Neutrophil (primary cell): ENCODE measurements around the gene OSBPL2.

Experiments
- H3K27ac ChIP-seq: fragments of 200-600 bp; sonication (generic); 2 replicates; pipeline ENCODE4 v1.5.1; 2016; ENCODE audit warnings: mild to moderate bottlenecking, moderate library complexity
- H3K27me3 ChIP-seq: fragments of 200-600 bp; sonication (generic); 2 replicates; pipeline ENCODE4 v1.6.0; 2016; ENCODE audit warnings: mild to moderate bottlenecking
- H3K36me3 ChIP-seq: fragments of 200-600 bp; sonication (generic); 2 replicates; pipeline ENCODE4 v1.5.1; 2017
- H3K4me1 ChIP-seq, 2 experiments: fragments of 200-600 bp in 1 of 2; sonication (generic) in 1 of 2; 1 replicate in 1 of 2; 2 replicates in 1 of 2; pipeline versions ENCODE4 v1.5.1 to v1.6.1; 2013 to 2016; ENCODE audit warnings: low read depth in 1 of 2, low read length in 1 of 2, mild to moderate bottlenecking in 1 of 2, moderate library complexity in 1 of 2; ENCODE audit not compliant: control insufficient read depth in 1 of 2, insufficient read depth in 1 of 2
- H3K4me3 ChIP-seq, 2 experiments: fragments of 200-600 bp in 1 of 2; sonication (generic) in 1 of 2; 1 replicate in 1 of 2; 2 replicates in 1 of 2; pipeline ENCODE4 v1.5.1; 2013 to 2016; ENCODE audit warnings: low read depth in 1 of 2, low read length in 1 of 2, mild to moderate bottlenecking in 1 of 2, moderate library complexity in 1 of 2
- H3K9me3 ChIP-seq: fragments of 200-600 bp; sonication (generic); 2 replicates; pipeline ENCODE4 v1.5.1; 2016
- CTCF ChIP-seq: fragments of 200-600 bp; sonication (generic); IDR thresholded peaks from 2 replicates; pipeline ENCODE4 v1.5.1; 2016; ENCODE audit warnings: antibody characterized with exemption

Gene OSBPL2

GRCh38 chr20:62318400-62319345, 80.4 kb downstream of the OSBPL2 start:
- Histone ChIP-seq H3K27me3 (no peaks in the 10 kb centered on the region), H3K4me1 (no peaks in the 10 kb centered on the region), H3K4me3 (no peak overlapping the region), H3K27ac (no peak overlapping the region), H3K36me3 (no peaks in the 10 kb centered on the region), H3K9me3 (no peaks in the 10 kb centered on the region)
- no peak for TF ChIP-seq CTCF

DNA sequence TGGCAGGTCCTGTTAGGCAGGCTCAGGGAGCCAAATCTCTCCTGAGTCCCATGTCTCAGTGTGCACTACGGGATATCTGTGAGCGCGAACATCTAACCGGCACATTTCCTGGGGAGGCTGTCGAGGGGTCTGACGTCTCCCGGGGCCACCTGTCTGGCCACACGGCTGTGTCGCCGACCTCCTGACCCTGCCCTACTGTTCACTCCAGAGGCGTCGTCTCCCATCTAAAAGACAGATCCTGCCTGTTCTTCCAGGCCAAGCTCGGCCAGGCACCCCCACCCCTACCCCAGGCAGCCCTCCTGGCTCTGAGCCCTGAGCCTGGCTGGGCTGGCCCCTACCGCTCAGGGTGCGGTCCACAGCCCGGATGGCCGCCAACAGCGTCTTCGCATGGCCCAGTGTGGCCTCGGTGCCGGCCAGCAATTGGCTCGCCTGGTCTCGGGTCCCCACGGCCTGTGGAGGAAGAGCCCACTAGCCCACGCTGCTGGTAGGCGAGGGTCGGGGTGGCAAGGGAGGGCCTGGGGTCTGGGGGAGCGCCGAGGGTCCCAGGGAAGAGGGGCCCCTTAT, 81.1 kb downstream of the OSBPL2 start:
- H3K9me3 ChIP-seq = no peaks in the 10 kb centered on the region
- H3K4me1 ChIP-seq = no peaks in the 10 kb centered on the region
- H3K27ac ChIP-seq = no peak overlapping the region
- no peak for TF ChIP-seq CTCF
- no peaks in the 10 kb centered on the region for H3K27me3 ChIP-seq
- no peak overlapping the region for H3K4me3 ChIP-seq
- H3K36me3 ChIP-seq = no peaks in the 10 kb centered on the region

GRCh38 chr20:62320581-62321354, 82.4 kb downstream of the OSBPL2 start:
- Histone ChIP-seq H3K36me3 (no peaks in the 10 kb centered on the region), H3K4me1 (no peaks in the 10 kb centered on the region)
- TF ChIP-seq CTCF = no peak

DNA sequence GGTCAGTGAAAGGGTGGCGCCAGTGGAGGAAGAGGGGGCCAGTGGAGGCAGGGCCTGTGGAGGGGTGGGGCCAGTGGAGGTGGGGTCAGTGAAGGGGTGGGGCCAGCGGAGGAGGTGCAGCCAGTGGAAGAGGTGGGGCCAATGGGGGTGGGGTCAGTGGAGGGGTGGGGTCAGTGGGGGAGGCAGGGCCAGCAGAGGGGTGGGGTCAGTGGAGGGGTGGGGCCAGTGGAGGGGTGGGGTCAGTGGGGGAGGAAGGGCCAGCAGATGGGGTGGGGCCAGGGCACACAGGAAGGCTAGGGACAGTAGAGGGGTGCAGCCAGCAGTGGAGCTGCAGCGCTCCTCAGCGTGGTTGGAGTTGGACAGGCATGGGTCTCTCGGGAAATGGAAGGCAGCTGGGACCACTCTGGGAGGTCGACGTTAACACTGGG, 83.2 kb downstream of the OSBPL2 start:
- Histone ChIP-seq H3K4me3 (no peak overlapping the region), H3K9me3 (no peaks in the 10 kb centered on the region), H3K27me3 (no peaks in the 10 kb centered on the region), H3K27ac (no peak overlapping the region), H3K36me3 (no peaks in the 10 kb centered on the region), H3K4me1 (no peaks in the 10 kb centered on the region)
- no peak for TF ChIP-seq CTCF

More at GRCh38 chr20:62320581-62321354, 82.4 kb downstream of the OSBPL2 start:
- no peak overlapping the region for H3K27ac ChIP-seq
- no peaks in the 10 kb centered on the region for H3K9me3 ChIP-seq
- H3K4me3 ChIP-seq = no peak overlapping the region
- H3K27me3 ChIP-seq = no peaks in the 10 kb centered on the region

DNA sequence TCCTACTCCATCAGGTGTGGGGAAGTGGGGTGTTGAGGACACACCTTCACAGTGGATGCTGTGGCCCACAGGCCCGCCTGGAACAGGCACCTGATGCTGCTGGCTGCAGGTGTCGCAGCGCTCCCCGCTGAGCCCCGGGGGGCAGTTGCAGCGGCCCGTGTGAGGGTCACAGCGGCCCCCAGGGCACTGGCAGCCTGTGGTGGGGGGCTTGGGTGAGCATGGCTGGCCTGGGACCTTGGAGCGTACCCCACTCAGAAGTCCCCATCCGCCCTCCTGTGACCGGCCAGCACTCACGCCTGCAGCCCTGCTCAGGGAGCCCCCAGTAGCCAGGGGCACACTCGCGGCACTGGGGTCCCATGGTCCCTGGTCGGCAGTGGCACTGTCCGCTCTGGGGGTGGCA, 83.7 kb downstream of the OSBPL2 start:
- Histone ChIP-seq H3K27ac (no peak overlapping the region), H3K27me3 (no peaks in the 10 kb centered on the region), H3K4me3 (no peak overlapping the region), H3K9me3 (no peaks in the 10 kb centered on the region), H3K36me3 (no peaks in the 10 kb centered on the region), H3K4me1 (no peaks in the 10 kb centered on the region)
- no peak for TF ChIP-seq CTCF
